Medulla oblongata (tissue), 1 donor: ENCODE data around the gene PPP1CA.

Experiments used
- DNase-seq: peaks from one replicate; pipeline ENCODE4 v3.0.0-alpha.2; 2015; ENCODE audit errors: extremely low spot score

PPP1CA gene

DNA sequence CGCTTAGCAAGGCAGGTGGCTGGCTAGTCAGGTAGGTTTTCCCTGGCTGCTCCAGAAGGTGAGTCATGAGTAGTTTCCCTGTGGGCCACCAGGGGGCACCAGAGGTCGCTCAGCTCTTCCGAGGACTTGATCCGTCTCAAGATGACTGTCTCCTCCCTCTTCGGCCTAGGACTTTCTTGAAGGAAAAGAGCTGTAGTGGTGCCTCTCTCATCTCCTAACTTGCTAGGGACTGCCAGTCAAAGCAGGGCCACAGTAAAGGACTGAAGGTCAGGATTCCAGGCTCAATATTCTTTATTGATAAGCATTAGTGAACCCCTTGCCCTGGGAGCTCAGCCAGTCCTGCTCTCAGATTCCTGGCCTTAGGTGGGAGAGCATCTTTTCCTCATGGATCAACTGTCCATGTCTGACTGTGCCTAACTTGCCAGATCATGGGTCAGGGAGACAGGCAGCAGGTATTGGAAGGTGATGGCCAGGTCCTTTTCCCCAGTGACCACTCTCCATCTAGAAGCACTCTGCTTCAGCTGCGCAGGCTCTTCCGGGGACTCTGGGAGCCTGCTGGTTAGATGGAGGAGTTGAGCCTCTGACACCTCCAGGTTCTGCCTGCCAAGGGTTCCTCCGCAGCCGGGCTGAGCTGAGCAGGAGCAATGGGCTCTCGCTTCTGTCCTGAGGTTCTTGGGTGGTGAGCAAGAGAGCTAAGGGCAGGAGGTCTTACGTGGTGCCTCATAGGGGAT, 50.2 kb downstream of the PPP1CA start:
- peak; percentile 78 for DNase-seq

DNA sequence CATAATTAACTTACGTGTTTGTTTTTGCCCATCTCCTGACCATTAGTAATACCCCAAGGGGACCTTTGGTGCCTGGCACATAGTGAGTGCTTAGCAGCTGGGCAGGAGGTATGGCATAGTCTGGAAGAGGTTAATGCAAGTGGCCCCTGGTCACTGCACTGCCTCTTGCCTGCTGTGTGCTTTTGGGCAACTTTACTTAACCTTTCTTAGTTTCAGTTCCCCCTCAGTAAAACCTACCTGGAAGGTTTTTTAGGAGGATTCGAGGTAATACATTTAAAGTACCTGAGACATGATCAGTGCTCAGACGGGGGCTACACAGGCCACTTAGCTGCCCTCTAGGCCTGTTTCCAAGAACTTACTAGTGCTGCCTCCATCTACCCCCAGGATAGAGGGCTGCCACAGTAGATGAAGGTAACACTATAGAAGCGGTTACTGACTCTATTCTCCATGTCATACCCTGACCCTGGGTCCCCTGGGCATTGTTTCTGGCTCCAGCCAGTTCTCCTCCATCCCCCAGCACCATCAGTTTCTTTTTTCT, 51.7 kb downstream of the PPP1CA start:
- DNase-seq: no peak

DNA sequence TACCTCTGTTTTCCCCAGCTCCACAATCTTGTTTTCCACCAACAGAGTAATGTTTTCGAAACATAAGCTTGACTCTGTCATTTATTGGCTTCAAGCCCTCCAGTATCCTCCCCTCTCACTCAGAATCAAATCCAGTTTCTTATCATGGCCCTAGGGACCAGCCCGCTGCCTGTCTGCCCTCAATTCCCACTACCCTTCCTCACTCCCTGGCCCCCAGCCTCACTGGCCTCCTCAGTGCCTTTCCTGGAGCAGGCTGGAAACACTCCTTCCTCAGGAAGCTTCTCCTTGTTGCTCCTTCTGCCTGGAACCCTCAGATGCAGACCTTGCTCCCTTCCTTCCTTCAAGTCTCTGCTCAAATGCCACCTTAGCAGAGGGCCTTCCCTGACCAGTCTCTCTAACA, 52.2 kb downstream of the PPP1CA start:
- no peak for DNase-seq

GRCh38 chr11:67349036-67349435, 52.6 kb downstream of the PPP1CA start:
- no peak for DNase-seq
